Astrocyte (in vitro differentiated cells and primary cell): ENCODE measurements around the gene PLCL2.

Experiments
- CTCF ChIP-seq: IDR thresholded peaks from 2 replicates; pipeline ENCODE4 v1.5.1; 2011; ENCODE audit warnings: low read depth, mild to moderate bottlenecking, inconsistent platforms, low read length, moderate library complexity; ENCODE audit not compliant: insufficient read depth
- EZH2 ChIP-seq: IDR thresholded peaks from 2 replicates; pipeline ENCODE4 v1.6.1; 2012; ENCODE audit warnings: mild to moderate bottlenecking, low read length, inconsistent platforms; ENCODE audit not compliant: insufficient read depth

GRCh38 chr3:16837602-16838001, 47.2 kb upstream of the PLCL2 start:
- TF ChIP-seq CTCF (no peak), EZH2 (no peak)
